Astrocyte (in vitro differentiated cells and primary cell): Measurements from ENCODE around the gene RMP24.

ENCODE experiments used
- EZH2 ChIP-seq: IDR thresholded peaks from 2 replicates; pipeline ENCODE4 v1.6.1; 2012; ENCODE audit warnings: mild to moderate bottlenecking, low read length, inconsistent platforms; ENCODE audit not compliant: insufficient read depth
- TF ChIP-seq, protein P1 (sequence below): IDR thresholded peaks from 2 replicates; pipeline ENCODE4 v1.5.1; 2011; ENCODE audit warnings: low read depth, mild to moderate bottlenecking, inconsistent platforms, low read length, moderate library complexity; ENCODE audit not compliant: insufficient read depth

DNA sequence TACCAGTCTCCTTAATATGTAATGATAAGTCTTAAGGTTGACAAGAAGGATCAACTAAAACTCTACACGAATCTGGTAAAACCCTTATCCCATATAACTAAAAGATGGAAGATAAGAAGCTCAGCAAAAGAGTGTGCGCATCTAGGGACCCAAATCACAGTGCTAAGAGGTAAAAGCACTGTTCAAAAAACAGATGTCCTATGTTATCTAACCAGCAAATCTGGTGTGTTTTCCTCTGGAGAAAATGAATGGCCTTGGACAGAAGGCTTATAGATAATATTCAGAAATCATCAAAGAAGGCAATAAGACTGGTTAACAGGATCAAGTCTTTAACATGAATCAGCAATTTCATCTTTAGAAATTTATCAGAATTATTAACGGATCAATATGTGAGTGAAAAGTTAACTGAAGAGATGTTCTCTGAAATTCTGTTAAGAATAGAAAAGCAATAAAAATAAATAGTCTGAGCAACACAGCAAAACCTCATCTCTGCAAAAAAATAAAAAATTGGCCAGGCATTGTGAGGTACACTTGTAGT, 47.8 kb downstream of the RMP24 start:
- TF ChIP-seq, protein P1, sequence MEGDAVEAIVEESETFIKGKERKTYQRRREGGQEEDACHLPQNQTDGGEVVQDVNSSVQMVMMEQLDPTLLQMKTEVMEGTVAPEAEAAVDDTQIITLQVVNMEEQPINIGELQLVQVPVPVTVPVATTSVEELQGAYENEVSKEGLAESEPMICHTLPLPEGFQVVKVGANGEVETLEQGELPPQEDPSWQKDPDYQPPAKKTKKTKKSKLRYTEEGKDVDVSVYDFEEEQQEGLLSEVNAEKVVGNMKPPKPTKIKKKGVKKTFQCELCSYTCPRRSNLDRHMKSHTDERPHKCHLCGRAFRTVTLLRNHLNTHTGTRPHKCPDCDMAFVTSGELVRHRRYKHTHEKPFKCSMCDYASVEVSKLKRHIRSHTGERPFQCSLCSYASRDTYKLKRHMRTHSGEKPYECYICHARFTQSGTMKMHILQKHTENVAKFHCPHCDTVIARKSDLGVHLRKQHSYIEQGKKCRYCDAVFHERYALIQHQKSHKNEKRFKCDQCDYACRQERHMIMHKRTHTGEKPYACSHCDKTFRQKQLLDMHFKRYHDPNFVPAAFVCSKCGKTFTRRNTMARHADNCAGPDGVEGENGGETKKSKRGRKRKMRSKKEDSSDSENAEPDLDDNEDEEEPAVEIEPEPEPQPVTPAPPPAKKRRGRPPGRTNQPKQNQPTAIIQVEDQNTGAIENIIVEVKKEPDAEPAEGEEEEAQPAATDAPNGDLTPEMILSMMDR = no peak
- TF ChIP-seq EZH2 = no peak
